ENCODE data around the gene NKAIN4. TPM values are rescaled to one million over a fixed set of nuclear protein-coding genes. Genes with fewer than 3 reads are reported as not detected.

Gene NKAIN4
- total RNA-seq, 1 donor from 2014 or later, result 44.0 TPM

DNA sequence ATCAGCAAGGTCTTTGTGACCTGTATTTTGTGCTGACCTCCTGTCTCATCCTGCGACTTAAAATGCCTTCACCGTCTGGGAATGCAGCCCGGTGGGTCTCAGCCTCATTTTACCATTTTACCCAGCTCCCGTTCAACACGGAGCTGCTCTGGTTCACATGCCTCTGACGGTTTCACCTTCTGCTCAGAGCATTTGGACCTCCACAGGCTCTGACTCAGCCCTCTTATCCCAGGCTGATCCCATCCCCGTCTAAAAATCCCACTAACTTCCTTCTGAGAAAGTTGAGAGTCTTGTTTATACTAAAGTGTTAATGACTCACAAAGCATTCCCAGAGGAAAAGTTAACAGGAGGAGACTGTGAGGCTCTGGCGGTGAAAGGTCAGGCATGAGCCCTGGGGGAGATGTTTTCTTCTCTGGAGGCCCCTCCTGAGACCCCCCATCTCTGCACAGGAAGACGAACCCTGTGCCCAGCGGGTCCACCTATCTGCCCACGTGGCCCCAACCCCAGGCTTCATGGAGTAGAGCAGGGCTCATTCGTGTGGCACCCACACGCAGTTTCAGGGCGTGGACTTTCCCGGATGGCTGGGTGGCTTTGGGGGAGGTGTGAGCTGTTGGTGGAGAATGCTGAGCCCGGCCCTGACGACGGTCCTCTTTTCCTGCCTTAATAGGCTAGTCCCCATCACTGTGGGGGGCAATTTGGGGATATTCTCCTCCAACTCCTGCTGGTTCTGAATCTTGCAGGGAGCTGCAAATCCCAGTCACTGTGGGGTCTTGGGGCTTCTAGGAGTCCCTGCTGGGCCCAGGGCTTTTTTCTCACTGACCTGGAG lies 21.8 kb downstream of the NKAIN4 start:
- H3K36me3 Mint-ChIP-seq (ENCODE audit: low read depth), result no peaks in the 10 kb centered on the region
- peaks cover 2% of the 10 kb centered on the region for H3K27me3 Mint-ChIP-seq (ENCODE audit: low read depth)
- H3K4me3 Mint-ChIP-seq, result peak overlapping the region; percentile 31
- H3K9me3 Mint-ChIP-seq, result no peaks in the 10 kb centered on the region
- H3K27ac Mint-ChIP-seq (ENCODE audit: unreplicated experiment), result no peak overlapping the region
- DNase-seq (ENCODE audit: low read depth, low spot score), result no peak
- TF ChIP-seq, protein P1, sequence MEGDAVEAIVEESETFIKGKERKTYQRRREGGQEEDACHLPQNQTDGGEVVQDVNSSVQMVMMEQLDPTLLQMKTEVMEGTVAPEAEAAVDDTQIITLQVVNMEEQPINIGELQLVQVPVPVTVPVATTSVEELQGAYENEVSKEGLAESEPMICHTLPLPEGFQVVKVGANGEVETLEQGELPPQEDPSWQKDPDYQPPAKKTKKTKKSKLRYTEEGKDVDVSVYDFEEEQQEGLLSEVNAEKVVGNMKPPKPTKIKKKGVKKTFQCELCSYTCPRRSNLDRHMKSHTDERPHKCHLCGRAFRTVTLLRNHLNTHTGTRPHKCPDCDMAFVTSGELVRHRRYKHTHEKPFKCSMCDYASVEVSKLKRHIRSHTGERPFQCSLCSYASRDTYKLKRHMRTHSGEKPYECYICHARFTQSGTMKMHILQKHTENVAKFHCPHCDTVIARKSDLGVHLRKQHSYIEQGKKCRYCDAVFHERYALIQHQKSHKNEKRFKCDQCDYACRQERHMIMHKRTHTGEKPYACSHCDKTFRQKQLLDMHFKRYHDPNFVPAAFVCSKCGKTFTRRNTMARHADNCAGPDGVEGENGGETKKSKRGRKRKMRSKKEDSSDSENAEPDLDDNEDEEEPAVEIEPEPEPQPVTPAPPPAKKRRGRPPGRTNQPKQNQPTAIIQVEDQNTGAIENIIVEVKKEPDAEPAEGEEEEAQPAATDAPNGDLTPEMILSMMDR (conservative IDR thresholded peaks at IDR 0.05), result no peak
- peaks cover 57% of the 10 kb centered on the region for H3K4me1 Mint-ChIP-seq

DNA sequence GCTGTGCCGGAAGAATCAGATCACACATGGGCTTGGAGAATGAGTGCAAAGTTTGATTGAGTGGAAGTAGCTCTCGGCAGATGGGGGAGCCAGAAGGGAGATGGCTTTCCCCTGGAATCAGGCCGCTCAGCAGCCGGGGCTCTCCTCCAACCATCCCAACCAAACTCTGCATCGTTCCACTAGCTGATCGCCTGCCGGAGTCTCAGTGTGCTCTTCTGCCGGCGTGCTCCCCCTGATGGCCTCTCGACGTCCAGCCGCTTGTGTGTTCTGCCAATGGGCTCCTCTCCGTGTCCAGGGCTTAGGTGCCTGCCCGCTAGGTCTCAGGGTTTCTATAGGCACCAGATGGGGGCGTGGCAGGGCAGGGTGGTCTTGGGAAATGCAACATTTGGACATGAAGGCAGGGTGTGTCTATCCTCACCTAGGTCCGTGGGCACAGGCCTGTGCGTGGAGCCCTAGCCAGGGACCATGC lies 23.4 kb downstream of the NKAIN4 start:
- TF ChIP-seq, protein P1 (conservative IDR thresholded peaks at IDR 0.05), result peak; percentile 64
- Mint-ChIP-seq H3K36me3 (ENCODE audit: low read depth) (no peaks in the 10 kb centered on the region), H3K9me3 (no peaks in the 10 kb centered on the region), H3K4me1 (peaks cover 43% of the 10 kb centered on the region), H3K27me3 (ENCODE audit: low read depth) (no peaks in the 10 kb centered on the region), H3K4me3 (peak overlapping the region; percentile 33), H3K27ac (ENCODE audit: unreplicated experiment) (peak overlapping the region; percentile 90)
- peak; percentile 70 for DNase-seq (ENCODE audit: low read depth, low spot score)

DNA sequence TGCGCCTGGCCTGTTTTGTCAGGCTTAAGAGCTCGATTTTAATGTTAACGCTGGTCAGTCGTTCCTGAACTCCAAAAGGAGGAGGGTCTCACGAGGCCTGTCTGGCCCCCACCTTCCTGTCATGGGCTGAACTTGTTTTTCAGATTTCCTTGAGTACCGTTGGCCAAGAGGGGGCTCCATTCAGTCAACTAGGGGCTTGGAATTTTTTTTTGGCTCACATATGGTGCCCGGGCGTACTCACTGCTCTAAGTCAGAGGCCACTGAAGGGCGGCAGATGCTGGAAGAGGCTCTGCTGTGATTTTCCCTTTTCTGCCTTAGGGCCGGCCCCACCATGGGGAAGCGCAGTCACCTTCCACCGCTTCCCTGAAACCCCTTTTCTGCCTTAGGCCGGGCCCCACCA lies 25.5 kb downstream of the NKAIN4 start:
- TF ChIP-seq, protein P1 (conservative IDR thresholded peaks at IDR 0.05), result no peak
- no peaks in the 10 kb centered on the region for H3K27me3 Mint-ChIP-seq (ENCODE audit: low read depth)
- no peaks in the 10 kb centered on the region for H3K9me3 Mint-ChIP-seq
- H3K4me1 Mint-ChIP-seq, result peaks cover 43% of the 10 kb centered on the region
- no peaks in the 10 kb centered on the region for H3K36me3 Mint-ChIP-seq (ENCODE audit: low read depth)
- H3K4me3 Mint-ChIP-seq, result no peak overlapping the region
- DNase-seq (ENCODE audit: low read depth, low spot score), result no peak
- H3K27ac Mint-ChIP-seq (ENCODE audit: unreplicated experiment), result no peak overlapping the region

DNA sequence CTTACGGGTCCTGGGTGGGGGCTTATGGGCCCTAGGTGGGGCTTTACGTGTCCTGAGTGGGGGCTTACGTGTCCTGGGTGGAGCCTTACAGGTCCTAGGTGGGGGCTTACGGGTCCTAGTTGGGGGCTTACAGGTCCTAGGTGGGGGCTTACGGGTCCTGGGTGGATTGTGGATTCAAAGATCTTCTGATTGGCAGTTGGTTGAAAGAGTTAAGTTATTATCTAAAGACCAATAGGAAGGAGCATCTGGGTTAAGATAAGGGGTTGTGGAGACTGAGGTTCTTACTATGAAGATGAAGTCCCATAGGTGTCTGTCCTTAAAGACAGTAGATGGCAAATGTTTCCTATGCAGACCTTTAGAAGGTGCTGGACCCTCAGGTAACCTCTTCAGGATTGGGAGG lies 27.0 kb downstream of the NKAIN4 start:
- peaks cover 46% of the 10 kb centered on the region for H3K4me1 Mint-ChIP-seq
- H3K27ac Mint-ChIP-seq (ENCODE audit: unreplicated experiment), result no peak overlapping the region
- peaks cover 2% of the 10 kb centered on the region for H3K27me3 Mint-ChIP-seq (ENCODE audit: low read depth)
- TF ChIP-seq, protein P1 (conservative IDR thresholded peaks at IDR 0.05), result no peak
- H3K36me3 Mint-ChIP-seq (ENCODE audit: low read depth), result no peaks in the 10 kb centered on the region
- no peaks in the 10 kb centered on the region for H3K9me3 Mint-ChIP-seq
- no peak overlapping the region for H3K4me3 Mint-ChIP-seq
- no peak for DNase-seq (ENCODE audit: low read depth, low spot score)

DNA sequence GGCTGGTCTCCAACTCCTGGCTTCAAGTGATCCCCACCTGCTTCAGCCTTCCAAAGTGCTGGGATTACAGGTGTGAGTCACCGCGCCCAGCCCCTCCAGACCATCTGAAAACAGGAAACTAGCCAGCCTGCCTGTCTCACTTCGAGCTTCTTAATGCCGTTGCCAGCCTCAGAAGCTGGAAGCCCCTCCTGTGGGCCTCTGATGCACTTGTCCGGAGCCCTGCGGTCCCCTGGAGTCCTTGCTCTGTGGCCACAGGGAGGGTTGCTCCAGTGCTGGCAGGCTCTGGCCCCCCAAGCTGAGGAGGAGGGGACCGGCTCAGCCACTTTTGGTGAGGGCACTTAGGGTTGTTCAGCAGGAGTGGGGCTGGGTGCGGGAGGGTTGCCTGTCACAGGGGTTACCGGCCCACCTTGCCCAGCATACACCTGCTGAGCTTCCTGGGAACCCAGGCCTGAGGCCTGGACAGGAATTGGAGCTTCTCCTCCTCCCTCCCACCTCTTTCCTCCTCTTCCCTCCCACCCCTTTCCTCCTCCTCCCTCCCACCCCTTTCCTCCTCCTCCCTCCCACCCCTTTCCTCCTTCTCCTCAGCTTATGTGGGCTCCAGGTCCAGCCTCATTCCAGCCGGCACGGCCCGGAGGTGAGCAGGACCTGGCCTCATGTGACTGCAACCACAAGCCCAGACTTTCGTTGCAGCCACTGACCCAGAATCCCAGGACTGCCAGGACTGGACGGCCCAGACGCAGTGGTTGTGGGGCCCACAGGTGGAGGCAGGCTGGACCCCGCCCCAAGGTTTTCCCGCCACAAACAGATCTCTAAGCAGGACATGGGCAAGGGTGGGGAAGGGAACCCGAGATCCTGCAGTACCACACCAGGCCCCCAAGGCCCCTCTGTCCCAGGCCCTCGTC lies 28.0 kb downstream of the NKAIN4 start:
- Mint-ChIP-seq H3K4me3 (no peak overlapping the region), H3K36me3 (ENCODE audit: low read depth) (no peaks in the 10 kb centered on the region), H3K4me1 (peaks cover 36% of the 10 kb centered on the region), H3K27me3 (ENCODE audit: low read depth) (peaks cover 3% of the 10 kb centered on the region), H3K9me3 (no peaks in the 10 kb centered on the region), H3K27ac (ENCODE audit: unreplicated experiment) (no peak overlapping the region)
- TF ChIP-seq, protein P1 (conservative IDR thresholded peaks at IDR 0.05), result no peak
- DNase-seq (ENCODE audit: low read depth, low spot score), result no peak

All from neural crest cell (in vitro differentiated cells).